ENCODE data around the gene TMEM208.

TMEM208 gene

GRCh38 chr16:67187175-67187890 is 39.6 kb upstream of the TMEM208 start:
- no peak for DNase-seq
- TF ChIP-seq POLR2A (IDR thresholded peaks at IDR 0.05; ENCODE audit: low read length) (no peak), GATA1 (IDR thresholded peaks at IDR 0.05; ENCODE audit: low read depth, low read length) (no peak)

GRCh38 chr16:67188323-67188722 is 38.6 kb upstream of the TMEM208 start:
- no peak for DNase-seq
- TF ChIP-seq POLR2A (IDR thresholded peaks at IDR 0.05; ENCODE audit: low read length) (no peak), GATA1 (IDR thresholded peaks at IDR 0.05; ENCODE audit: low read depth, low read length) (no peak)

GRCh38 chr16:67188798-67189197 is 38.1 kb upstream of the TMEM208 start:
- no peak for DNase-seq
- no peak for TF ChIP-seq POLR2A (IDR thresholded peaks at IDR 0.05; ENCODE audit: low read length)
- no peak for TF ChIP-seq GATA1 (IDR thresholded peaks at IDR 0.05; ENCODE audit: low read depth, low read length)

- TF ChIP-seq GATA1 (IDR thresholded peaks at IDR 0.05; ENCODE audit: low read depth, low read length) = no peak
- TF ChIP-seq POLR2A (IDR thresholded peaks at IDR 0.05; ENCODE audit: low read length) = no peak
- no peak for DNase-seq
Measured at GRCh38 chr16:67190041-67190440, 36.9 kb upstream of the TMEM208 start, which contains the start of gene EXOC3L1. Gene EXOC3L1, minus strand, starts transcription at chr16:67190136. Its CDS starts 460 bp downstream, at chr16:67189676.

GRCh38 chr16:67190448-67191399 is 36.2 kb upstream of the TMEM208 start:
- TF ChIP-seq GATA1 (IDR thresholded peaks at IDR 0.05; ENCODE audit: low read depth, low read length) = no peak
- peak; percentile 52 for TF ChIP-seq POLR2A (IDR thresholded peaks at IDR 0.05; ENCODE audit: low read length)
- DNase-seq = peak; percentile 76

- TF ChIP-seq POLR2A (IDR thresholded peaks at IDR 0.05; ENCODE audit: low read length) (no peak), GATA1 (IDR thresholded peaks at IDR 0.05; ENCODE audit: low read depth, low read length) (no peak)
- peak in 1 of 2 experiments; percentile 39 for DNase-seq
Measured at GRCh38 chr16:67191411-67191994, 35.4 kb upstream of the TMEM208 start.

GRCh38 chr16:67191995-67192681 is 34.8 kb upstream of the TMEM208 start, which contains the start of gene E2F4:
Gene E2F4, plus strand, starts transcription at chr16:67192155. Its CDS starts 73 bp downstream, at chr16:67192228.
- DNase-seq = peak; percentile 94 to 95
- TF ChIP-seq GATA1 (IDR thresholded peaks at IDR 0.05; ENCODE audit: low read depth, low read length) (no peak), POLR2A (IDR thresholded peaks at IDR 0.05; ENCODE audit: low read length) (peak; percentile 88)

- TF ChIP-seq GATA1 (IDR thresholded peaks at IDR 0.05; ENCODE audit: low read depth, low read length) (no peak), POLR2A (IDR thresholded peaks at IDR 0.05; ENCODE audit: low read length) (no peak)
- peak; percentile 62 to 64 for DNase-seq
Measured at GRCh38 chr16:67192781-67193361, 34.1 kb upstream of the TMEM208 start.

GRCh38 chr16:67193536-67193935 is 33.4 kb upstream of the TMEM208 start:
- DNase-seq = peak in 1 of 2 experiments; percentile 44

GRCh38 chr16:67194260-67194659 is 32.7 kb upstream of the TMEM208 start:
- TF ChIP-seq POLR2A (IDR thresholded peaks at IDR 0.05; ENCODE audit: low read length) (peak; percentile 85), GATA1 (IDR thresholded peaks at IDR 0.05; ENCODE audit: low read depth, low read length) (no peak)
- DNase-seq = peak; percentile 89 to 93

More at GRCh38 chr16:67193536-67193935, 33.4 kb upstream of the TMEM208 start:
- no peak for TF ChIP-seq POLR2A (IDR thresholded peaks at IDR 0.05; ENCODE audit: low read length)
- TF ChIP-seq GATA1 (IDR thresholded peaks at IDR 0.05; ENCODE audit: low read depth, low read length) = no peak

- TF ChIP-seq GATA1 (IDR thresholded peaks at IDR 0.05; ENCODE audit: low read depth, low read length) (no peak), POLR2A (IDR thresholded peaks at IDR 0.05; ENCODE audit: low read length) (no peak)
- DNase-seq = no peak
Measured at GRCh38 chr16:67195676-67196075, 31.3 kb upstream of the TMEM208 start.

GRCh38 chr16:67196881-67197280 is 30.0 kb upstream of the TMEM208 start:
- no peak for DNase-seq
- TF ChIP-seq POLR2A (IDR thresholded peaks at IDR 0.05; ENCODE audit: low read length) (peak; percentile 34), GATA1 (IDR thresholded peaks at IDR 0.05; ENCODE audit: low read depth, low read length) (no peak)

- TF ChIP-seq GATA1 (IDR thresholded peaks at IDR 0.05; ENCODE audit: low read depth, low read length) (no peak), POLR2A (IDR thresholded peaks at IDR 0.05; ENCODE audit: low read length) (no peak)
Measured at GRCh38 chr16:67197704-67198103, 29.2 kb upstream of the TMEM208 start.

More at GRCh38 chr16:67197704-67198103, 29.2 kb upstream of the TMEM208 start:
- DNase-seq = no peak
